Common myeloid progenitor, CD34-positive (primary cell): ENCODE data around the gene LEFTY2.
"Not testable (repeated sequence)": the region's sequence is repeated elsewhere in the genome, so short reads cannot be mapped to it uniquely, and the experiment has no call there.

Experiments used
- CTCF ChIA-PET: fragments of 350-600 bp; sonication (Branson Sonifier 250); formaldehyde crosslinking; loops from one replicate; lab custom pipeline; 2021; ENCODE audit warnings: antibody characterized with exemption; lab: Charles Lee
- POLR2A ChIA-PET: fragments of 350-600 bp; sonication (Branson Sonifier 250); formaldehyde crosslinking; loops from one replicate; lab custom pipeline; 2021; ENCODE audit warnings: antibody characterized with exemption; lab: Charles Lee
- DNase-seq, 3 donors: peaks; one replicate each; pipeline versions ENCODE4 v3.0.0 to v3.0.0-alpha.2; 2013
- H3K27ac ChIP-seq, 2 experiments: 1 replicate in 1 of 2; 2 replicates in 1 of 2; pipeline ENCODE4 v1.7.0; 2013; ENCODE audit warnings: inconsistent platforms in 2 of 2, low read length in 2 of 2, mild to moderate bottlenecking in 2 of 2, low read depth in 1 of 2, moderate library complexity in 1 of 2; ENCODE audit not compliant: severe bottlenecking in 2 of 2, insufficient read depth in 1 of 2, poor library complexity in 1 of 2
- H3K27me3 ChIP-seq, 5 experiments: replicated peaks in 2 of 5; 1 replicate in 3 of 5; 2 replicates in 2 of 5; pipeline versions ENCODE4 v1.6.1 to v1.7.0; 2013; ENCODE audit warnings: low read length in 4 of 5, mild to moderate bottlenecking in 2 of 5, moderate library complexity in 2 of 5, inconsistent platforms in 1 of 5; ENCODE audit not compliant: insufficient read depth in 5 of 5, control insufficient read depth in 4 of 5
- H3K36me3 ChIP-seq, 4 experiments: 1 replicate in 2 of 4; 2 replicates in 2 of 4; pipeline versions ENCODE4 v1.6.1 to v1.7.0; 2013; ENCODE audit warnings: low read length in 3 of 4, control low read depth in 1 of 4, mild to moderate bottlenecking in 1 of 4; ENCODE audit not compliant: control insufficient read depth in 4 of 4, insufficient read depth in 4 of 4
- H3K4me1 ChIP-seq, 4 experiments: 1 replicate in 3 of 4; 2 replicates in 1 of 4; pipeline versions ENCODE4 v1.6.1 to v1.7.1; 2013; ENCODE audit warnings: low read length in 3 of 4, mild to moderate bottlenecking in 3 of 4, control low read depth in 1 of 4, inconsistent platforms in 1 of 4, moderate library complexity in 1 of 4; ENCODE audit not compliant: control insufficient read depth in 4 of 4, insufficient read depth in 4 of 4; ENCODE audit errors: control extremely low read depth in 1 of 4
- H3K4me3 ChIP-seq, 7 experiments: 1 replicate in 4 of 7; 2 replicates in 3 of 7; pipeline versions ENCODE4 v1.5.1 to v1.7.0; 2013; ENCODE audit warnings: mild to moderate bottlenecking in 7 of 7, low read length in 6 of 7, moderate library complexity in 6 of 7, inconsistent platforms in 2 of 7, low read depth in 2 of 7, control low read depth in 1 of 7; ENCODE audit not compliant: insufficient read depth in 4 of 7, control insufficient read depth in 1 of 7; ENCODE audit errors: extremely low read depth in 1 of 7
- H3K9me3 ChIP-seq, 5 experiments: 1 replicate in 4 of 5; 2 replicates in 1 of 5; pipeline versions ENCODE4 v1.6.1 to v1.7.1; 2013; ENCODE audit warnings: low read length in 4 of 5, mild to moderate bottlenecking in 2 of 5, inconsistent platforms in 1 of 5, low read depth in 1 of 5, moderate library complexity in 1 of 5; ENCODE audit not compliant: control insufficient read depth in 4 of 5, insufficient read depth in 2 of 5; ENCODE audit errors: control extremely low read depth in 1 of 5
- WGBS: methylation state at CpG from one replicate; pipeline ENCODE4 v1.1.5; 2013; ENCODE audit not compliant: insufficient coverage; 5-methylcytosine and 5-hydroxymethylcytosine counted together

Gene LEFTY2

DNA sequence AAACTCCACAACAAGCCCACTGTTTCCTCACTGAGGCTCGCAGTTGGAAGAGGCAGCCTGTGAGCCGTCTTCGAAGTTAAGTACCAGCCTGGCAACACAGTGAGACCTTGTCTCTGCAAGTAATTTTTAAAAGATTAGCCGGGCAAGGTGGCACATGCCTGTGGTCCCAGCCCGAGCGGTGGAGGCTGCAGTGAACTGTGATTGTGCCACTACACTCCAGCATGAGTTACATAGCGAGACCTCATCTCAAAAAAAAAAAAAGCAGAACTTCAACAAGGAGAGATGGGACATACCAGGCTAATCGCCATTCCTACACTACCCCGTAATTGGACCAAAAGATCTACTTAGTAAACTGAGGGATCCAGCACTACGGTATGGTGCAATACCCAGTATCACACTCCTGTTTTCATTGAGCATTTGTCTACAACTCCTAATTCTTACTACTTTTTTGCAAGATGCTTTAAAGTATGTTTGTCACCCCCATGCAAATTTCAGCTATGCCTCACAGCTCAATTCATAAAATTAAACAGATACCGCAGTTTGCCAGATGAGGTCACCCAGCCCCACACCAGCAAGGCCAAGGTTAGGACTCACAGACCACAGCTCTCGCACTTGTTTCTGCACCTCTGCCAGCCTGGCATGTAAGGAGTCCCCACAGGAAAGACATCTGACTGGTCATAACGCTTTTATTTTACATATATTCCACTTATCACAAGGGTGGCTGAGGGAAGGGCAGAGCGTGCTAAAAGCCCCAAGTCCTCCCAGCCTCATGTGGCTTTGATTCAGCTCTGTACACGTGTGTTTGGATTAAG is 37.1 kb upstream of the LEFTY2 start:
- 21% methylated on average over 15 of the region's 15 CpGs for WGBS
- Histone ChIP-seq H3K4me1 (peaks cover 16 to 33% (median 29%) of the 10 kb centered on the region in 4 experiments), H3K9me3 (peaks cover 0 to 13% (median 0%) of the 10 kb centered on the region in 5 experiments), H3K4me3 (peak overlapping the region in 3 of 7 experiments; percentile 34 to 57 (median 37)), H3K27ac (no peak overlapping the region), H3K36me3 (peaks cover 2 to 35% (median 20%) of the 10 kb centered on the region in 4 experiments), H3K27me3 (no peaks in the 10 kb centered on the region)
- ChIA-PET POLR2A (no interaction called here), CTCF (interaction anchor here (0.8 to 2.1 kb wide), 6 partner anchors 11 to 504 kb away, joined by 3 to 27 read pairs (median 4); no protein-coding TSS in a partner anchor)
- peak in 2 of 3 donors; percentile 68 for DNase-seq

DNA sequence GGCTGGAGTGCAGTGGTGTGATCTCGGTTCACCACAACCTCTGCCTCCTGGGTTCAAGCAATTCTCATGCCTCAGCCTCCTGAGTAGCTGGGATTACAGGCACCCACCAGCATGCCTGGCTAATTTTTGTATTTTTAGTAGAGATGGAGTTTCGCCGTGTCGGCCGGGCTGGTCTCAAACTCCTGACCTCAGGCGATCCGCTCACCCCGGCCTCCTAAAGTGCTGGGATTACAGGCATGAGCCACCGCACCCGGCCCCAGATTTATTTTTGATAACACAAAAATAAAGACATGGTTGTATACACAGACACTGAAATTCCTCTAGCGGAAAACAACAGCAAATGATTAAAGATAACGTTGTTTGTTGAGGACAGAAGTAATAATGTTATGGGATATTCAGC is 34.1 kb upstream of the LEFTY2 start:
- H3K27me3 ChIP-seq, H3K36me3 ChIP-seq, H3K9me3 ChIP-seq, POLR2A ChIA-PET, H3K27ac ChIP-seq, H3K4me3 ChIP-seq, DNase-seq: not testable (repeated sequence)
- CTCF ChIA-PET, result interaction anchor here (0.9 to 5.9 kb wide), 15 partner anchors 9 to 506 kb away, joined by 3 to 59 read pairs (median 4); no protein-coding TSS in a partner anchor
- H3K4me1 ChIP-seq, result peaks cover 13 to 26% (median 22%) of the 10 kb centered on the region in 4 experiments
- WGBS, result 90% methylated on average over 3 of the region's 12 CpGs

DNA sequence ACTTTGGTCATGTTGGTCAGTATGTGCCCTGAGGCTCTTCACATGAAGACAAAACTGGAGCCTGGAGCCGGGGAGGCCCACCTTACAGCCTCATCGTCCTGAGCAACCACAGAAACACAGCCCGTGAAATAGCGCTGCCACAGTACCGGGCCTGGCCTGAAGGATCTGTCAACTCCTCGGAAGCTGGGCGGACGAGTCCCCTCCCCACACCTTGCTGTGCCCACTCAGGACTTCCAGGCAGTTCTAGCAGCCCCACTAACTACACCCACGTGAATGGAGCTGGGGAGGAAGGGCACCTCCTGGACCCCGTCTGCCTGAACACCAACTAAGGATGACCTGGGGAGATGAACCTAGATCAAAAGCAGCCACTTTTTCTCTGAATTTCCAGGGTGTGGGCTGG is 33.4 kb upstream of the LEFTY2 start:
- peaks cover 8 to 23% (median 19%) of the 10 kb centered on the region in 4 experiments for H3K4me1 ChIP-seq
- peaks cover 0 to 3% (median 1%) of the 10 kb centered on the region in 4 experiments for H3K36me3 ChIP-seq
- CTCF ChIA-PET, result interaction anchor here (0.9 to 5.9 kb wide), 12 partner anchors 10 to 500 kb away, joined by 3 to 59 read pairs (median 4); no protein-coding TSS in a partner anchor
- no peak overlapping the region for H3K4me3 ChIP-seq
- no peak overlapping the region for H3K27ac ChIP-seq
- H3K9me3 ChIP-seq, result no peaks in the 10 kb centered on the region
- WGBS, result 92% methylated on average over 5 of the region's 10 CpGs
- H3K27me3 ChIP-seq, result no peaks in the 10 kb centered on the region
- DNase-seq, result peak in 1 of 3 donors; percentile 41
- POLR2A ChIA-PET, result interaction anchor here (0.9 kb wide), 1 partner anchor 202 kb away, joined by 3 read pairs; no protein-coding TSS in a partner anchor

DNA sequence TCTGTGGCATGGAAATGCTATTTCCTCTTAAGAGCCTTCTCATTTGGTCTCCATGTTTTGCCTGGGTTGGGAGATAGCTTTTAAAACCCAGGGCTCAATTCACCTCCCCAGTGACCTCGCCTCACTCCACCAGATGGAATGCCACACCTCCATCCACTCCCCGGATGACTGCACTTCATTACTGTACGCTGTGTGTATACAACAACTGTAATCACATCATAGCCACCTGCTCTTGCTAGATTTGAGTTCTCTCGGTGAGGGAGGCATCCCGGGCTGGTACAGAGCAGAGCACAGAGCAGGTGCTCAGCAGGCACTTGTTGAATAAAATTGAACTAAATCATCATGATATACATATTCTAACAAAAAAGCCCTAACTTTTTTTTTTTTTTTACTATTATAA is 32.1 kb upstream of the LEFTY2 start:
- Histone ChIP-seq H3K27ac (no peak overlapping the region), H3K27me3 (no peaks in the 10 kb centered on the region), H3K9me3 (no peaks in the 10 kb centered on the region), H3K36me3 (no peaks in the 10 kb centered on the region), H3K4me1 (peaks cover 3 to 15% (median 12%) of the 10 kb centered on the region in 4 experiments), H3K4me3 (no peak overlapping the region)
- WGBS, result 100% methylated on average over 4 of the region's 5 CpGs
- CTCF ChIA-PET, result interaction anchor here (0.7 to 5.9 kb wide), 4 partner anchors 10 to 496 kb away, joined by 3 to 59 read pairs (median 4); no protein-coding TSS in a partner anchor
- no peak for DNase-seq
- POLR2A ChIA-PET, result interaction anchor here (0.7 kb wide), 1 partner anchor 49 kb away, joined by 3 read pairs; the partner anchor contains the start of gene PYCR2

DNA sequence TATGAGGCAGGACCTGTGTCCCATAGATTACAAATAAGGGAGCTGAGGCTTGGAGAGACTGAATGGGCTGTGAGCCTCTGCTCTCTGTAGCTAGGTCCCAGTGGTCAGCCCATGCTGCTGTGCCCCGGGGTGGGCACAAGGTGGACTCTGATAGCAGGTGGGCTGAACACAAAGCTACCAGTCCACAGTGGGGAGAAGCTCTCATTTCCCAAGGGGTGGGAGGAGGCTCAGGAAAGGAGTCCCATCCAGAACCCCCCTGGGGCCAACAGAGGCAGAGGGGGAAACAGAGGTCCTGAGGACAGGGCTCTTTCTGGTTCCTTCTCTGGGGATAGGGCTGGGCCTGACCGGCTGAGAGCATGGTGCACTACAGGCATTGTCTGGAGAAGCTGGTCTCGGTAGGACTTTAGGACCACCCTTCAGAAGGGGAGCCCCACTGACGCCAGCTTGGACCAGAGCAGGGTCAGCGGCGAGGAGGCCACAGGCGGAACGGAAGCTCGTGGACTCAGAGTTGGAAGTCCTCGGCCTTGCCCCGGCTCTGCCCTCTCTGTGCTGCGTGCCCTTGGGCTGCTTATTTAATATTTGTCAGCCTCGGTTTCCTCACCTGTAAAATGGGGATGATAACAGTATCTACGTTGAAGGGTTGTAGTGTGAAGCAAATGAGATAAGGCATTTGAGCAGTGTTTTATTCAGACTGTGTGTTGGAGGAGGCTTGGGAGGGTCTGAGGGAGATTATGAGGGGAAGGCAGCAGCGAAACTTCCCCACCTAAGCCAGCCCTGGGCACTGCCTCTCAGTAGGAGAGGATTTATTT is 31.5 kb upstream of the LEFTY2 start:
- Histone ChIP-seq H3K4me3 (no peak overlapping the region), H3K36me3 (no peaks in the 10 kb centered on the region), H3K9me3 (no peaks in the 10 kb centered on the region), H3K27ac (no peak overlapping the region), H3K4me1 (peaks cover 0 to 8% (median 6%) of the 10 kb centered on the region in 4 experiments), H3K27me3 (no peaks in the 10 kb centered on the region)
- ChIA-PET POLR2A (no interaction called here), CTCF (interaction anchor here (0.8 to 5.9 kb wide), 6 partner anchors 11 to 496 kb away, joined by 3 to 59 read pairs (median 4); no protein-coding TSS in a partner anchor)
- WGBS, result 100% methylated on average over 8 of the region's 15 CpGs
- no peak for DNase-seq

DNA sequence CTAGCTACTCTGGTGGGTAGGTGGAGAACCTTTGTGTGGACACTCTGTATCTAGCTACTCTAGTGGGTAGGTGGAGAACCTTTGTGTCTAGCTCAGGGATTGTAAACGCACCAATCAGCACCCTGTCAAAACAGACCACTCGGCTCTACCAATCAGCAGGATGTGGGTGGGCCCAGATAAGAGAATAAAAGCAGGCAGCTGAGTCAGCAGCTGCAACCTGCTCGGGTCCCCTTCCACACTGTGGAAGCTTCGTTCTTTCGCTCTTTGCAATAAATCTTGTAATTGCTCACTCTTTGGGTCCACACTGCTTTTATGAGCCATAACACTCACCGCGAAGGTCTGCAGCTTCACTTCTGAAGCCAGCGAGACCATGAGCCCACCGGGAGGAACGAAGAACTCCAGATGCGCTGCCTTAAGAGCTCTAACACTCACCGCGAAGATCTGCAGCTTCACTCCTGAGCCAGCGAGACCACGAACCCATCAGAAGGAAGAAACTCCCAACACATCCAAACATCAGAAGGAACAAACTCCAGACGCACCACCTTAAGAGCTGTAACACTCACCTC is 29.7 kb upstream of the LEFTY2 start:
- not testable (repeated sequence) for H3K36me3 ChIP-seq, H3K9me3 ChIP-seq, H3K4me3 ChIP-seq, H3K4me1 ChIP-seq, H3K27ac ChIP-seq, H3K27me3 ChIP-seq
- CTCF ChIA-PET, result interaction anchor here (0.9 to 5.9 kb wide), 6 partner anchors 9 to 496 kb away, joined by 3 to 59 read pairs (median 4); no protein-coding TSS in a partner anchor
- WGBS, result 75% methylated on average over 11 of the region's 16 CpGs
- POLR2A ChIA-PET, result interaction anchor here (0.6 kb wide), 1 partner anchor 307 kb away, joined by 3 read pairs; no protein-coding TSS in a partner anchor
- DNase-seq, result peak in 1 of 3 donors; percentile 40
